Activated naive CD8-positive, alpha-beta T cell treated with anti-CD3 and anti-CD28 coated beads, Interleukin-2, amount 10 ng/mL, durations not matched to agents 7 days and 5 days (primary cell): Measurements from ENCODE around the gene PHTF1. TPM values are rescaled to one million over a fixed set of nuclear protein-coding genes. Genes with fewer than 3 reads are reported as not detected.
A peak's percentile ranks its signal among the peaks of the same experiment; 100 is the strongest.

Experiments used
- ATAC-seq: fragments of 150-1000 bp; cut with Tn5 transposase; one replicate; pipeline ENCODE4 v1.10.0; 2021; ENCODE audit warnings: low read depth, moderate library complexity
- POLR2A ChIA-PET: fragments of 350-600 bp; sonication (Branson Sonifier 250); formaldehyde crosslinking; loops from one replicate; lab custom pipeline; 2021; ENCODE audit warnings: antibody characterized with exemption; lab: Charles Lee
- DNase-seq: peaks from one replicate; pipeline ENCODE4 v3.0.0; 2021
- H3K27ac Mint-ChIP-seq: one replicate; pipeline ENCODE4 v1.8.0; 2022; ENCODE audit warnings: mild to moderate bottlenecking, mixed read lengths
- H3K27me3 Mint-ChIP-seq: one replicate; pipeline ENCODE4 v1.8.0; 2022; ENCODE audit warnings: mild to moderate bottlenecking, moderate library complexity, mixed read lengths
- H3K36me3 Mint-ChIP-seq: one replicate; pipeline ENCODE4 v1.8.0; 2021; ENCODE audit warnings: mild to moderate bottlenecking, mixed read lengths
- H3K4me1 Mint-ChIP-seq: one replicate; pipeline ENCODE4 v1.8.0; 2021; ENCODE audit warnings: mixed read lengths
- H3K4me3 Mint-ChIP-seq: one replicate; pipeline ENCODE4 v1.8.0; 2022; ENCODE audit warnings: mild to moderate bottlenecking, moderate library complexity, mixed read lengths
- H3K9me3 Mint-ChIP-seq: one replicate; pipeline ENCODE4 v1.8.0; 2021; ENCODE audit warnings: mixed read lengths
- total RNA-seq, 2 experiments: library from RNA; stranded (reverse); gene quantifications; one replicate each; pipeline ENCODE4 v1.2.3, GENCODE V29; 2021

Gene PHTF1
- 10 to 100 TPM; 19.2 to 22.6 TPM for total RNA-seq

DNA sequence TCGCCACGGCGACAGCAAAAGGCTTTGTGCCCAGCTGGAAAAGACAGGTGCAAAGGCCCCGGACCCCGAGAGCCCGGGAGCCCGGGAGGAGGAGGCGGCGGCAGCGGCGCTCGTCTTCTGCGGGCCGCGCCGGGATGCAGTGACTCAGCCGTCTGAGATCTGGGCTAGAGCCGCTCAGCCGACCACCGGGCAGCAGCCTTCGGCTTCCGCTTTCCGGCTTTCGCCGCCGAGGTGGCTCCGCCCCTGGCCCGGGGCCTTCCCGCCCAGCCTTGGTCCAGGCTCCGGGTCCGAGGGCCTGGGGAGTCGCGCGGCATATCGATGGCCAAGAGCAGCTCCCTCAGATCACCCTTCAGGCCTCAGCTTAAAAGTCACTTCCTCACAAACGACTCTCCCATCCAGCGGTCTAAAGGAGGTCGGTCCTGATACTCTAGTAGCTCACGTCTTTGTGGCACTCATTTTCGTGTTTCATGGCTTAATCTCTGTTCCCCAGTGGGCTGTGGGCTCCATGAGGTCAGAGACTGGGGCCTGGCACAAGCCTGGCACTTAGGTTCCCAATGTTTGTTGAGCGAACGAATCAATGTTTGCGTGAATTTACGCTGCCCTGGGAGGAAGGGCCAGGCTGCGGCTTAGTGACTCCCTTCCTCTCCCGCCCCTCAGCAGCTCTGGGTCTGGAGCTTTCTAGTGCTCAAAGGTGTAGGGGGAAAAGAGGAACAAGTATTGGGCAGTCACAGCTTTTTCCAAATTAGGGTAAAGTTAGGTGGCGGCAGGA, at the start of gene PHTF1:
Gene PHTF1, minus strand, starts transcription at position 154 of the 769 bp plus-strand sequence. CDS start 783 bp downstream, outside the sequence.
- Mint-ChIP-seq H3K4me1 (peaks cover 29% of the 10 kb centered on the region), H3K9me3 (no peaks in the 10 kb centered on the region), H3K27ac (peak within 1 kb of the TSS; percentile 96), H3K36me3 (peaks cover 20% of the 10 kb centered on the region), H3K27me3 (no peaks in the 10 kb centered on the region), H3K4me3 (peak within 1 kb of the TSS; percentile 96)
- peak; percentile 74 for DNase-seq
- POLR2A ChIA-PET: interaction anchor here (0.7 to 2.9 kb wide), 13 partner anchors 9 to 216 kb away, joined by 3 to 23 read pairs (median 3); partner anchors contain the start of genes HIPK1 and RSBN1
- peak; percentile 80 for ATAC-seq

DNA sequence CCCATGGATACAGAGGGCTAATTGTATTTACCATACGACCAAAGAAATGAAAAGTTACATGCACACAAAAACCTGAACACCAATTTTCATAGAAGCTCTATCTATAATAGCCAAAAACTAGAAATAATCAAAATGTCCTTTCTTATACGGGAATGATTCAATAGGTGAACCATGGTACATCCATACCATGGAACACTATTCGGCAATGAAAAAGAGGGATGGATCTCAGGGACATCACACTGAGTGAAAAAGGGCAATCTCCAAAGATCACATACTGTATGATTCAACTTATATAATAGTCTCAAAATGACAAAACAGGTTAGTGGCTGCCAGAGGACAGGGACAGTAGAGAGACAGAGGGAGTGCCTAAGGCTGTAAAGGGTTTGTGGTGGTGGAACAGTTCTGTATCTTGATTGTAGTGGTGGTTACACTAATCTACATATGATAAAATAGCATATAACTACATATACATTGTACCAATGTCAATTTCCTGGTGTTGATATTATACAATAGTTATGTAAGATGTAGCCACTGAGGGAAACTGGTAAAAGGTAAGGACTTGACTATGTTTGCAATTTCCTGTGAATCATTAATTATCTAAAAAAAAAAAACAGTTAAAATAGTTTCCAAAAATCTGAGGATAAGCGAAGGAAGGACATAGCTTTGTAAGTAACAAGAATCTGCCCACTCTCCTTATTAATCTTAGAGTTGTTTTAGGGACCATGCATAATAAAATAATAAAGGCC, 49.3 kb upstream of the PHTF1 start:
- Mint-ChIP-seq H3K4me3 (peak overlapping the region; percentile 58), H3K36me3 (peaks cover 35% of the 10 kb centered on the region), H3K27me3 (no peaks in the 10 kb centered on the region), H3K4me1 (peaks cover 32% of the 10 kb centered on the region), H3K9me3 (no peaks in the 10 kb centered on the region), H3K27ac (peak overlapping the region; percentile 46)
- POLR2A ChIA-PET: interaction anchor here (0.6 kb wide), 1 partner anchor 97 kb away, joined by 5 read pairs; no protein-coding TSS in a partner anchor
- no peak for DNase-seq
- no peak for ATAC-seq

DNA sequence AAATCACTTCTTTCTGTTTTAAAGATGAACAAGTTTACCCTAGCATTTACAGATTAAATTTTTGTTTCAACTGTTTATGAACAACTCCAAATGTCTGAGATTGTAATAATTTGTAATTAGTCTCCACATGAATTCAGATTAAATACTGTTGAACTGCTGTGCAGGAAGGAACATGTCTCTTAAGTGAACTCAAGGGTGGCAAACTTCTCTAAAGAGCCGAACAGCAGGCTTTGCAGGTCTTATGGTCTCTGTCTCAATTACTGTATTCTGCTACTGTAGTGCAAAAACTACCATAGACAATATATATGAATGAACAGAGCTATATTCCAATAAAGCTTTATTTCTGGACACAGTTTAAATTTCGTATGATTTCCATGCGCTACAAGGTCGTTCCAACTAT, 46.4 kb upstream of the PHTF1 start:
- Mint-ChIP-seq H3K36me3 (peaks cover 49% of the 10 kb centered on the region), H3K4me3 (no peak overlapping the region), H3K27ac (no peak overlapping the region)

DNA sequence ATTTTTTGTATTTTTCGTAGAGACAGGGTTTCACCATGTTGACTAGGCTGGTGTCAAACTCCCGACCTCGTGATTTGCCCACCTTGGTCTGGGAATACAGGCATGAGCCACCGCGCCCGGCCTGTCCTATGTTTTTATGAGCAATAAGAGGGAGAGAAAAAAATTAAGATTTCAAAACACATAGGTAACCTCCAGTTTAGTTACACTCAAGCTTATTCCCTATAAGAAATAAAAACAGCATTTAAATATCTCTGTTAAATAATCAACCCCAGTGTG, 45.9 kb upstream of the PHTF1 start:
- no peak for DNase-seq
- ATAC-seq: no peak
- H3K9me3 Mint-ChIP-seq: peaks cover 2% of the 10 kb centered on the region
- POLR2A ChIA-PET: no interaction called here
- H3K27ac Mint-ChIP-seq: no peak overlapping the region
- peaks cover 49% of the 10 kb centered on the region for H3K36me3 Mint-ChIP-seq
- H3K4me3 Mint-ChIP-seq: no peak overlapping the region
- H3K4me1 Mint-ChIP-seq: peaks cover 47% of the 10 kb centered on the region
- no peaks in the 10 kb centered on the region for H3K27me3 Mint-ChIP-seq

More for the DNA sequence above, 46.4 kb upstream of the PHTF1 start:
- Mint-ChIP-seq H3K4me1 (peaks cover 45% of the 10 kb centered on the region), H3K9me3 (peaks cover 2% of the 10 kb centered on the region), H3K27me3 (no peaks in the 10 kb centered on the region)
- ATAC-seq: no peak
- POLR2A ChIA-PET: no interaction called here
- no peak for DNase-seq

DNA sequence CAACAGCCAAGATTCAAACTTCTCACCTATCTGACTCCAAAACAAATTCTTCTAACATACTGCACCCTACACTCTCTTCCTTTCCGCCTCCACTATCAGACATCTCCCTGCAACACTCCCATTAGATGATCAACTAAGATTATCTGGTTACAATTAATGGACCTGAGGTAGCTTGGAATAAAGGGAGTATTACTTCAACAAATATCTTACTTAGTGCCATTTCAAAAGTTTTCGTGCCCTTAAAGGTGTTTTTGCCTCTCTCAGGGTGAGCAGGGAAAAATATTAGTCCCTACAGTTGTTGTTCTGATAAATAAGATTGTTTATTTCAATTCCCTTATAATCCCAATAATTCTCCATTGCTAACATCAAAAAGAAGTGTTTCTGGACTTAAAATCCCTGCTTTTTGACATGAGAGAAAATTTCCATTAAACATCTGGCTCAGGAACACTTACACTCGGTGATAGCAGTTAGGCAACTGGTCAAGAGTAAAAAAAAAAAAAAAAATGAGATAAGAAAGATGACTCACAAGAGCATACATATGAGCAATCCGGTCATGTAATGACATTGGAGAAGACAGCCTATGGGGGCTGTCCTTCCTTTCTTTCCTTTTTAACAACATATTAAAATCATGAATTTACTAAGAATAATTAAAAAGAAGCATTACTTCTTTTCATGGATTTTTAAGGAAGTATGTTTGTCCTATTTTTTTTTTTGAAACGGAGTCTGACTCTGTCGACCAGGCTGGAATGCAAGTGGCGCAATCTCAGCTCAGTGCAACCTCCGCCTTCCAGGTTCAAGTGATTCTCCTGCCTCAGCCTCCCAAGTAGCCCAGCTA, 45.4 kb upstream of the PHTF1 start:
- no peak for ATAC-seq
- no peak overlapping the region for H3K27ac Mint-ChIP-seq
- H3K9me3 Mint-ChIP-seq: peaks cover 2% of the 10 kb centered on the region
- peaks cover 44% of the 10 kb centered on the region for H3K4me1 Mint-ChIP-seq
- H3K36me3 Mint-ChIP-seq: peaks cover 47% of the 10 kb centered on the region
- no peaks in the 10 kb centered on the region for H3K27me3 Mint-ChIP-seq
- H3K4me3 Mint-ChIP-seq: no peak overlapping the region
- POLR2A ChIA-PET: no interaction called here
- DNase-seq: no peak

DNA sequence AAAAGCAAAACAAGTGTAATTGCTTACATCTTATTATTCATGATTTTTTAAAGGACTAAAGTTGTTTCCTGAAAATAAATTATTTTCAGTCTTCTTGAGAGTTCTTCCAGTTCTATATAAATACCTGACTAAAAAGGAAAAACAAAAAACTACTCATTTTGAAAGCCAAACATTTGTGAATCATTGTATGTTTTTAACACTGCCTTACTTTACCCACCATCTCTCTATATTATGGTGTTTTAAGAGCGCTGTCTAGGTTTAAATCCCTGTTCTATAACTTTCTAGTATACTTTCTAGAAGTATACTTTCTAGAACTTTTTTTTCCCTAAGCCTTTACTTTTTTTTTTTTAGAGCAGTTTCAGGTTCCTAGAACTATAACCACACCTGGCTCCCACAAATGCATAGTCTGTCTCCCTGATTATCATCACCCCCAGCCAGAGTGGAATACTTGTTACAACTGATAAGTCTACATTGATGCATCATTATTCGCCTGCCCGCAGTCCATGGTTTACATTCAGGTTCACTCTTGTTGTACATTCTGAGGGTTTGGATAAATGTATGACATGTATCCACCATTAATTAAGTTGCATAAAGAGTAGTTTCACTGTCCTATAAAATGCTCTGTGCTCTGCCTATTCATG, 43.2 kb upstream of the PHTF1 start:
- Mint-ChIP-seq H3K27ac (no peak overlapping the region), H3K4me3 (peak overlapping the region; percentile 2), H3K27me3 (no peaks in the 10 kb centered on the region), H3K36me3 (peaks cover 51% of the 10 kb centered on the region), H3K9me3 (peaks cover 2% of the 10 kb centered on the region), H3K4me1 (peaks cover 39% of the 10 kb centered on the region)
- DNase-seq (no peak), ATAC-seq (no peak)
- POLR2A ChIA-PET: no interaction called here

DNA sequence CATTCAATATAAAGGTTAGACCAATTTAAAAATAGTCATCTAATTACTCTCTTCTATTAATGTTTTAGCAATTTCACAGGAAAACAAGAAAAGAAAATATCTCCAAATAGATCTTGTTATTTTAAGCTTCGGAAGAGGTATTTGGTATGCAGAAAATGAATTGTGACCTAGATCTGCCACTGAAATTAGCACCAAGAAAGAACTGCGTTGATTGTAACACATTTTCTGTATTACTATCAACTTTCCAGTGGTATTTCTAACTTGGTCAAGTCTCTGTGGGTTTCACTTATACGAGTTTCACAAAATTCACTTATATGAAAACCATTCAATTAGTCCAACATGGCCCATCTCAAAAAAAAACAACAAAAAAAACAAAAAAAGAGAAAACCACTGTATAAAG, 41.2 kb upstream of the PHTF1 start:
- DNase-seq: no peak
- Mint-ChIP-seq H3K4me1 (peaks cover 41% of the 10 kb centered on the region), H3K9me3 (peaks cover 2% of the 10 kb centered on the region), H3K27ac (no peak overlapping the region), H3K4me3 (no peak overlapping the region), H3K27me3 (no peaks in the 10 kb centered on the region), H3K36me3 (peaks cover 51% of the 10 kb centered on the region)
- POLR2A ChIA-PET: no interaction called here
- no peak for ATAC-seq

DNA sequence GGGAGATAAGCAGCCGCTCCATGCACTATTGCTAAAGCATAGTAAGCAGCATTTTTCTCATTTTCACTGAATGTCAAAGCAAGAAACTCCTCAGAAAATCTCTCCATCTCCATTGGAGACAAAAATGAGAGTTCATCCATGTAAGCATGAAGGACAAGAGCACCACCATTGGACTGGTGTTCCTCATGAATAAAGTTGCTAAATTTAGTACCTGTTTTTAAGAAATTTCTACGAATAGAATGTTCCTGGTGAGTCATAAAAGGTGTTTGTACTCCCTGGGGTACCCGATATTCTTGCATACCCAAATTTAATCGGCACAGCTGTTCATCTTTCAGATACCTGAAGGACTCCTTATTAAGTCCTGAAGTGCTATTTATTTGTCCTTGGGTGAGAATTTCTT, 38.2 kb upstream of the PHTF1 start:
- ATAC-seq (no peak), DNase-seq (no peak)
- no peaks in the 10 kb centered on the region for H3K9me3 Mint-ChIP-seq
- H3K27ac Mint-ChIP-seq: no peak overlapping the region
- no peaks in the 10 kb centered on the region for H3K27me3 Mint-ChIP-seq
- POLR2A ChIA-PET: no interaction called here
- H3K4me1 Mint-ChIP-seq: peaks cover 37% of the 10 kb centered on the region
- peaks cover 50% of the 10 kb centered on the region for H3K36me3 Mint-ChIP-seq
- H3K4me3 Mint-ChIP-seq: no peak overlapping the region

DNA sequence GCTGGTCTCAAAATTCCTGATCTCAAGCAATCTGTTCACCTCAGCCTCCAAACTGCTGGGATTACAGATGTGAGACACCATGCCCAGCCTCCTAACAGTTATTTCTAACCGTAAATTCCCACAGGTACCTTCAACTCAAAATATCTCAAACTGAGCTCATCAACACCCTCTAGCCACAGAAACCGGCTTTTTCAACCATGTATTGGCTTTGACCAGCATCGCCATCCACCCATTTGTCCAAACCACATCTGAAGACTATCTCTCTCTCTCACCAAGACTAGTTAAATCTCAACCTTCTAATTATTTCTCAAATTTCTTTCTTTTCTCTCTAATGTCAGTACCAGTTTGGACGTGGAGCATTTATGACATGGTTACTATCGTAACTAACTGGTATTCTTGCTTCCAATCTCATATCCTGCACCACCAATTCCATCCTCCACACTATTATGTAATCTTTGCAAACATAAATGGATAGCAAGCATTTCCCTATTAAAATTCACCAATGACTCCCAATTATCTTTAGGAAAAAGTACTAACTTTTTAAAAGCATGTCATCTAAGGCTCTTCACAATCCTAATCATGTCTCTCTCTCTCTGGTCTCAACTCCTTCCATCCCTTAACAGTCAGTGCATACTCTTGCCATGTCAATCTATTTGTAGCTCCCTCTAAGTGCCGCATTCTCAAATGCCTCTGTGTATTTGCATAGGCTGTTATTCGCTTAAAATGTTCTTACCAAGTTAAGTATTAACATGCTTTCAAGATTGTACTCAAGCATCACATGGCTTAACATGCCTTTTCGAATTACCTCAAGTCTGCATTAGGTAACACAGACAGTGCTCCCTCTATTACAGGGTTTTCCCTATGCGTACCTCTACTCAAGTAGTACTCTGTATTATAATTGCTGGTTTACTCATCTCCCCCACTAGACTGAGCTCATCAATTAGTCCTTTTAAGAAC, 34.9 kb upstream of the PHTF1 start:
- H3K27me3 Mint-ChIP-seq: no peaks in the 10 kb centered on the region

DNA sequence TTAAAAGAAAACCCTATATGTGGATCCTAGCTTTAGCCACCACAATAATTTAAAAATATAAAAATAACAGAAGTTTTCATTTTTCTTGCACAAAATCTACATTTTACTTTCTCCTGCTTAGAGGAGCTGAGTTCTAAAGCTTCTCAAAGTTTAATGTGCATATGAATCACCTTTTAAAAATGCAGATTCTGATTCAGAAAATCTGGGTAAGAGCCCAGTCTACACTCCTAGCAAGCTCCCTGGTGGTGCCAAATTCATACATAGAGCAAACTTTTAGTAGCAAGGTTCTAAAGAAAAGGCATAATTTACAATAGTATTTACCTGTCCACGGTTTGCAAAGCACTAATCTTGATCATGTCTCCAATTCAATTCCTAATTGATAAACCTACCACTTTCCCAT, 33.7 kb upstream of the PHTF1 start:
- H3K36me3 Mint-ChIP-seq: peaks cover 73% of the 10 kb centered on the region
- POLR2A ChIA-PET: interaction anchor here (1.3 to 1.5 kb wide), 2 partner anchors 19 to 33 kb away, joined by 4 to 12 read pairs; partner anchors contain the start of gene RSBN1
- H3K27ac Mint-ChIP-seq: peak overlapping the region; percentile 62
- no peaks in the 10 kb centered on the region for H3K27me3 Mint-ChIP-seq
- no peaks in the 10 kb centered on the region for H3K9me3 Mint-ChIP-seq
- H3K4me1 Mint-ChIP-seq: peaks cover 38% of the 10 kb centered on the region
- H3K4me3 Mint-ChIP-seq: no peak overlapping the region
- ATAC-seq (no peak), DNase-seq (no peak)

More for the DNA sequence above, 34.9 kb upstream of the PHTF1 start:
- Mint-ChIP-seq H3K4me1 (peaks cover 40% of the 10 kb centered on the region), H3K9me3 (no peaks in the 10 kb centered on the region), H3K4me3 (no peak overlapping the region), H3K36me3 (peaks cover 67% of the 10 kb centered on the region), H3K27ac (peak overlapping the region; percentile 1)
- POLR2A ChIA-PET: no interaction called here
- DNase-seq: no peak
- no peak for ATAC-seq

DNA sequence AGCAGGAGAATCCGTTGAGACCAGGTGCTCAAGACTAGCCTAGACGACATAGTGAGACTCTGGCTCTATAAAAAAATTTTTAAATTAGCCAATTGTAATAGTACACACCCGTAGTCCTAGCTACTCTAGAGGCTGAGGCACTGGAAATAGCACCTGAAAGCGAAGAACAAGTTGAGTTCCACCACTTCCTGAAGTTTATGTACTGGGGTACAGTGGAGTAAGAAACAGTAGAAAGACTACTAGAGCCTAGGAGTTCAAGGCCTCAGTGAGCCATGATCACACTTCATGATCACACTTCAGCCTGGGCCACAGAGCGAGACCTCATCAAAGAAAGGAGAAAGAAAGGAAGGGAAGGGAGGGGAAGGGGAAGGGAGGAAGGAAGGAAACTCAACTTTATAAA, 33.2 kb upstream of the PHTF1 start:
- Mint-ChIP-seq H3K27ac (peak overlapping the region; percentile 93), H3K9me3 (no peaks in the 10 kb centered on the region), H3K27me3 (no peaks in the 10 kb centered on the region), H3K36me3 (peaks cover 73% of the 10 kb centered on the region), H3K4me3 (peak overlapping the region; percentile 20), H3K4me1 (peaks cover 42% of the 10 kb centered on the region)
- DNase-seq (no peak), ATAC-seq (peak; percentile 89)
- POLR2A ChIA-PET: interaction anchor here (1.3 to 1.5 kb wide), 2 partner anchors 19 to 33 kb away, joined by 4 to 12 read pairs; partner anchors contain the start of gene RSBN1

DNA sequence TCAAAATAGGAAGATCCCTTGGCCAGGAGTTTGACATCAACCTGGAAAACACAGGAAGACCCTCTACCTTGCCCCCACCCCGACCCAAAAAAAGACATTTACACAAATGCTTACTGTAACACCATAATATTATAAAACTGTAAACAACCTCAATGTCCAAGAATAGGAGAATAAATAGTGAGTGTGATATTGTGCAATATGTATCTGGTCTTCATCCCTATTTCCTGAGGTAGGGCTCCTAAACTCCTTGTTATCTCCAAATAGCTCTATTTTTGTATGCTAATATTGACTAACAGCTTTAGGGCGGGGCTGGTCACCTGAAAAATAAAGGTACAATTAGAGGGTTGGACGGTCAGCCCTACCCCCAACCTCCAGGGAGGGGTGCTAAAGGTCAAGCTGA, 29.5 kb upstream of the PHTF1 start:
- POLR2A ChIA-PET: interaction anchor here (0.6 kb wide), 1 partner anchor 9 kb away, joined by 3 read pairs; no protein-coding TSS in a partner anchor
- H3K4me1 Mint-ChIP-seq: peaks cover 48% of the 10 kb centered on the region
- ATAC-seq (no peak), DNase-seq (no peak)
- H3K36me3 Mint-ChIP-seq: peaks cover 61% of the 10 kb centered on the region
- no peak overlapping the region for H3K4me3 Mint-ChIP-seq
- no peak overlapping the region for H3K27ac Mint-ChIP-seq
- no peaks in the 10 kb centered on the region for H3K27me3 Mint-ChIP-seq
- H3K9me3 Mint-ChIP-seq: no peaks in the 10 kb centered on the region
